SK-N-SH (cell line): ENCODE data around the gene OPTC. TPM values are rescaled to one million over a fixed set of nuclear protein-coding genes. Genes with fewer than 3 reads are reported as not detected.

Experiments used
- CTCF ChIA-PET: fragments of 300-600, 350-600 bp; formaldehyde crosslinking; extraction: SDS; loops from one replicate; lab custom pipeline; 2021; lab: Yijun Ruan, JAX
- POLR2A ChIA-PET: fragments of 350-600 bp; sonication (Branson Sonifier 250); formaldehyde crosslinking; extraction: SDS; loops from one replicate; lab custom pipeline; 2020; ENCODE audit warnings: antibody characterized with exemption, inconsistent platforms; lab: Yijun Ruan, JAX
- DNase-seq: peaks from one replicate; pipeline ENCODE4 v3.0.0; 2012
- H2AFZ ChIP-seq: fragments of 200-600 bp; sonication (generic); 2 replicates; pipeline ENCODE4 v1.8.1; 2016; ENCODE audit warnings: antibody characterized with exemption, mild to moderate bottlenecking, low read depth
- H3F3A ChIP-seq: fragments of 200-600 bp; sonication (generic); replicated peaks from 2 replicates; pipeline ENCODE3; 2016; ENCODE audit warnings: antibody characterized with exemption, mild to moderate bottlenecking; ENCODE audit not compliant: insufficient read depth
- H3K27ac ChIP-seq, 2 experiments: fragments of 200-500 bp in 1 of 2; fragments of 200-600 bp in 1 of 2; sonication (Bioruptor generic) in 1 of 2; sonication (generic), shearing (Covaris generic) in 1 of 2; 2 replicates each; pipeline versions ENCODE4 v1.5.1 to v1.6.1; 2014 to 2016; ENCODE audit warnings: low read depth in 2 of 2, inconsistent platforms in 1 of 2, low read length in 1 of 2, mild to moderate bottlenecking in 1 of 2, mixed read lengths in 1 of 2
- H3K27me3 ChIP-seq: fragments of 200-600 bp; sonication (generic), shearing (Covaris generic); 2 replicates; pipeline ENCODE4 v1.6.1; 2016; ENCODE audit warnings: mixed run types; ENCODE audit not compliant: insufficient read depth
- H3K36me3 ChIP-seq, 2 experiments: fragments of 200-500 bp in 1 of 2; fragments of 200-600 bp in 1 of 2; sonication (Bioruptor generic) in 1 of 2; sonication (generic) in 1 of 2; replicated peaks in 1 of 2; 2 replicates each; pipeline versions ENCODE3 to v1.5.1; 2014 to 2016; ENCODE audit warnings: low read length in 1 of 2, mild to moderate bottlenecking in 1 of 2; ENCODE audit not compliant: insufficient read depth in 2 of 2, control insufficient read depth in 1 of 2
- H3K4me1 ChIP-seq, 2 experiments: fragments of 200-500 bp in 1 of 2; fragments of 200-600 bp in 1 of 2; sonication (Bioruptor generic) in 1 of 2; sonication (generic), shearing (Covaris generic) in 1 of 2; 2 replicates each; pipeline versions ENCODE4 v1.5.1 to v1.6.1; 2014 to 2016; ENCODE audit warnings: low read depth in 1 of 2, low read length in 1 of 2, mixed run types in 1 of 2; ENCODE audit not compliant: insufficient read depth in 2 of 2, control insufficient read depth in 1 of 2
- H3K4me2 ChIP-seq: fragments of 200-600 bp; sonication (generic), shearing (Covaris generic); 2 replicates; pipeline ENCODE4 v1.6.1; 2017; ENCODE audit warnings: mixed run types
- H3K4me3 ChIP-seq, 2 experiments: fragments of 200-500 bp in 1 of 2; fragments of 200-600 bp in 1 of 2; sonication (Bioruptor generic) in 1 of 2; sonication (generic), shearing (Covaris generic) in 1 of 2; 2 replicates each; pipeline versions ENCODE4 v1.5.1 to v1.8.1; 2014 to 2016; ENCODE audit warnings: low read depth in 2 of 2, inconsistent platforms in 1 of 2, low read length in 1 of 2, mild to moderate bottlenecking in 1 of 2, mixed read lengths in 1 of 2, moderate library complexity in 1 of 2
- H3K79me2 ChIP-seq: fragments of 200-600 bp; sonication (generic); 2 replicates; pipeline ENCODE4 v1.8.1; 2017; ENCODE audit warnings: mild to moderate bottlenecking; ENCODE audit not compliant: insufficient read depth
- H3K9ac ChIP-seq: fragments of 200-600 bp; sonication (generic); 2 replicates; pipeline ENCODE4 v1.6.1; 2017; ENCODE audit warnings: mixed run types
- H3K9me2 ChIP-seq: fragments of 200-600 bp; sonication (generic); 2 replicates; pipeline ENCODE4 v1.6.1; 2017; ENCODE audit warnings: mixed run types
- H3K9me3 ChIP-seq: fragments of 200-600 bp; sonication (generic); 2 replicates; pipeline ENCODE4 v1.6.1; 2017; ENCODE audit warnings: mixed run types, mild to moderate bottlenecking, moderate library complexity
- H4K20me1 ChIP-seq: fragments of 200-600 bp; sonication (generic); 2 replicates; pipeline ENCODE4 v1.6.1; 2017; ENCODE audit warnings: mild to moderate bottlenecking, mixed run types; ENCODE audit not compliant: insufficient read depth
- CHD2 ChIP-seq: fragments of 150-350 bp; IDR thresholded peaks from 2 replicates; pipeline ENCODE4 v1.6.1; 2018; ENCODE audit warnings: low read length; ENCODE audit not compliant: partially characterized antibody
- CTCF ChIP-seq: fragments of 200-600 bp; sonication (generic); IDR thresholded peaks from 2 replicates; pipeline ENCODE4 v1.6.1; 2017; ENCODE audit warnings: antibody characterized with exemption, mild to moderate bottlenecking, moderate library complexity
- EP300 ChIP-seq, 2 experiments: IDR thresholded peaks; 2 replicates each; pipeline versions ENCODE4 v1.4.0 to v1.6.1; 2012; ENCODE audit warnings: borderline replicate concordance in 1 of 2, low read depth in 1 of 2, low read length in 1 of 2
- FOSL2 ChIP-seq: IDR thresholded peaks from 2 replicates; pipeline ENCODE4 v1.4.0; 2012; ENCODE audit warnings: low read depth, mild to moderate bottlenecking, moderate library complexity, borderline replicate concordance
- FOXJ3 ChIP-seq: sonication (generic); formaldehyde crosslinking; IDR thresholded peaks from 2 replicates; pipeline ENCODE4 v1.5.1; 2020; ENCODE audit warnings: mild to moderate bottlenecking, missing genetic modification reagents
- FOXM1 ChIP-seq: IDR thresholded peaks from 2 replicates; pipeline ENCODE4 v1.4.0; 2012; ENCODE audit warnings: low read depth, mild to moderate bottlenecking
- GABPA ChIP-seq: IDR thresholded peaks from 2 replicates; pipeline ENCODE4 v1.4.0; 2012; ENCODE audit warnings: low read depth, mild to moderate bottlenecking
- NFIC ChIP-seq: IDR thresholded peaks from 2 replicates; pipeline ENCODE4 v1.4.0; 2012; ENCODE audit warnings: borderline replicate concordance
- PBX3 ChIP-seq: IDR thresholded peaks from 2 replicates; pipeline ENCODE4; 2012
- POLR2AphosphoS5 ChIP-seq: IDR thresholded peaks from 2 replicates; pipeline ENCODE4 v1.6.1; 2012; ENCODE audit warnings: low read depth, low read length
- RAD21 ChIP-seq: IDR thresholded peaks from 2 replicates; pipeline ENCODE4 v1.6.1; 2012; ENCODE audit warnings: mild to moderate bottlenecking, low read length
- RXRA ChIP-seq: IDR thresholded peaks from 2 replicates; pipeline ENCODE4 v1.4.0; 2012; ENCODE audit warnings: low read depth, mild to moderate bottlenecking, borderline replicate concordance
- SIN3A ChIP-seq: IDR thresholded peaks from 2 replicates; pipeline ENCODE4 v1.6.1; 2012; ENCODE audit warnings: low read depth, mild to moderate bottlenecking, low read length, moderate library complexity, borderline replicate concordance
- YY1 ChIP-seq: IDR thresholded peaks from 2 replicates; pipeline ENCODE4 v1.4.0; 2012; ENCODE audit warnings: low read depth, mild to moderate bottlenecking
- WGBS: methylation state at CpG from one replicate; pipeline ENCODE4 v1.1.6; 2017; ENCODE audit warnings: low lambda C conversion rate; 5-methylcytosine and 5-hydroxymethylcytosine counted together
- polyA plus RNA-seq, 3 experiments: library from polyadenylated mRNA; depleted of rRNA; stranded (reverse); fragments of >200 nt; gene quantifications; 2 replicates each; pipeline ENCODE4 v1.2.3, GENCODE V29; 2012

OPTC gene
- polyA plus RNA-seq, 1 of the 3 experiments (the other 2 are of a cell fraction) = not detected

- POLR2A ChIA-PET = no interaction called here
- Histone ChIP-seq H3K4me1 (peaks cover 3 to 8% of the 10 kb centered on the region in 2 experiments; a peak in 2 of 4 replicates), H3K9me3 (no peaks in the 10 kb centered on the region), H3K4me3 (no peak overlapping the region), H3K9ac (no peak overlapping the region), H3K27me3 (no peaks in the 10 kb centered on the region), H3F3A (no peaks in the 10 kb centered on the region), H3K36me3 (no peaks in the 10 kb centered on the region), H3K27ac (no peak overlapping the region), H3K79me2 (no peaks in the 10 kb centered on the region), H4K20me1 (no peaks in the 10 kb centered on the region), H3K9me2 (no peaks in the 10 kb centered on the region), H2AFZ (no peak overlapping the region), H3K4me2 (no peak overlapping the region)
- no peak for DNase-seq
- TF ChIP-seq NFIC (no peak), YY1 (no peak), RAD21 (no peak), CHD2 (no peak), FOXJ3 (CRISPR knock-in tag) (no peak), RXRA (no peak), GABPA (no peak), FOSL2 (no peak)
- CTCF ChIA-PET = interaction anchor here (1.5 kb wide), 1 partner anchor 120 kb away, joined by 4 read pairs; no protein-coding TSS in a partner anchor
- WGBS = 100% methylated on average over 1 of the region's 1 CpG
Measured at GRCh38 chr1:203462143-203462542, 31.8 kb upstream of the OPTC start.

GRCh38 chr1:203462878-203463277, 31.1 kb upstream of the OPTC start:
- H3K9me3 ChIP-seq = no peaks in the 10 kb centered on the region
- H3K4me3 ChIP-seq = no peak overlapping the region
- H3F3A ChIP-seq = no peaks in the 10 kb centered on the region
- peak overlapping the region; percentile 31; the same call in 1 of the 2 replicates for H3K4me2 ChIP-seq
- no peaks in the 10 kb centered on the region for H3K36me3 ChIP-seq
- no peak for DNase-seq
- H3K27ac ChIP-seq = no peak overlapping the region
- CTCF ChIA-PET = interaction anchor here (1.3 kb wide), 1 partner anchor 24 kb away, joined by 4 read pairs; no protein-coding TSS in a partner anchor
- no peaks in the 10 kb centered on the region for H3K9me2 ChIP-seq
- TF ChIP-seq SIN3A (no peak), EP300 (IDR thresholded peaks at IDR 0.05; ENCODE audit: borderline replicate concordance in 1 of 2, low read depth in 1 of 2, low read length in 1 of 2) (no peak)
- H4K20me1 ChIP-seq = no peaks in the 10 kb centered on the region
- H3K4me1 ChIP-seq = peaks cover 3 to 8% of the 10 kb centered on the region in 2 experiments; a peak in 2 of 4 replicates
- WGBS = 55% methylated on average over 6 of the region's 6 CpGs
- no peaks in the 10 kb centered on the region for H3K79me2 ChIP-seq
- peak overlapping the region; percentile 65; the same call in 1 of the 2 replicates for H2AFZ ChIP-seq
- no peaks in the 10 kb centered on the region for H3K27me3 ChIP-seq
- H3K9ac ChIP-seq = no peak overlapping the region
- POLR2A ChIA-PET = no interaction called here

- no peaks in the 10 kb centered on the region for H3K36me3 ChIP-seq
- no peaks in the 10 kb centered on the region for H3K79me2 ChIP-seq
- no peak for DNase-seq
- ChIA-PET POLR2A (no interaction called here), CTCF (interaction anchor here (0.8 to 1.3 kb wide), 3 partner anchors 23 to 238 kb away, joined by 3 to 4 read pairs (median 3); no protein-coding TSS in a partner anchor)
- peaks cover 3 to 8% of the 10 kb centered on the region in 2 experiments; a peak in 2 of 4 replicates for H3K4me1 ChIP-seq
- peak overlapping the region; percentile 65; the same call in 1 of the 2 replicates for H2AFZ ChIP-seq
- peak overlapping the region; percentile 31; the same call in 1 of the 2 replicates for H3K4me2 ChIP-seq
- no peak for TF ChIP-seq NFIC
- no peak for TF ChIP-seq POLR2AphosphoS5
- TF ChIP-seq CTCF = peak; percentile 32; the same call in 1 of the 2 replicates
- TF ChIP-seq FOXM1 = no peak
- peak; percentile 27; the same call in 1 of the 2 replicates for TF ChIP-seq PBX3
- WGBS = 59% methylated on average over 7 of the region's 7 CpGs
- no peaks in the 10 kb centered on the region for H3K9me2 ChIP-seq
- H3K4me3 ChIP-seq = no peak overlapping the region
- no peaks in the 10 kb centered on the region for H3F3A ChIP-seq
- no peaks in the 10 kb centered on the region for H3K27me3 ChIP-seq
- H3K9me3 ChIP-seq = no peaks in the 10 kb centered on the region
- no peak overlapping the region for H3K9ac ChIP-seq
- no peak overlapping the region for H3K27ac ChIP-seq
- no peaks in the 10 kb centered on the region for H4K20me1 ChIP-seq
Measured at GRCh38 chr1:203463469-203464062, 30.4 kb upstream of the OPTC start.
